H1 (cell line): ENCODE data around the gene ISG20L2. TPM values are rescaled to one million over a fixed set of nuclear protein-coding genes. Genes with fewer than 3 reads are reported as not detected.
A peak's percentile ranks its signal among the peaks of the same experiment; 100 is the strongest.

ENCODE experiments used
- CTCF ChIA-PET: fragments of 300-600 bp; sonication (Branson Sonifier 250); formaldehyde crosslinking; loops from one replicate; lab custom pipeline; 2021; ENCODE audit not compliant: partially characterized antibody; lab: Charles Lee
- POLR2A ChIA-PET: fragments of 300-600 bp; sonication (Branson Sonifier 250); formaldehyde crosslinking; loops from one replicate; lab custom pipeline; 2021; ENCODE audit warnings: inconsistent platforms; ENCODE audit not compliant: partially characterized antibody; lab: Charles Lee
- DNase-seq, 2 experiments: peaks; one replicate each; pipeline versions ENCODE4 v3.0.0 to v3.0.0-alpha.2; 2010 to 2022; ENCODE audit warnings: low spot score in 2 of 2, low read depth in 1 of 2, mixed read lengths in 1 of 2
- FAIRE-seq: peaks from 2 replicates; lab custom pipeline; 2011; peaks lifted over from hg19 to GRCh38; lab: Jason Lieb, UNC
- H2AFZ ChIP-seq: 2 replicates; pipeline ENCODE4 v1.8.1; 2012; ENCODE audit warnings: low read length, inconsistent platforms
- H2AK5ac ChIP-seq: 2 replicates; pipeline ENCODE4 v1.6.1; 2013; ENCODE audit warnings: low read depth, low read length
- H2BK120ac ChIP-seq: replicated peaks from 2 replicates; pipeline ENCODE3; 2013; ENCODE audit warnings: low read depth, low read length, inconsistent platforms
- H2BK12ac ChIP-seq: 2 replicates; pipeline ENCODE4 v1.6.1; 2013; ENCODE audit warnings: low read depth, low read length
- H2BK15ac ChIP-seq: 2 replicates; pipeline ENCODE4 v1.6.1; 2013; ENCODE audit warnings: low read length
- H2BK20ac ChIP-seq: 2 replicates; pipeline ENCODE4 v1.6.1; 2013; ENCODE audit warnings: low read length
- H2BK5ac ChIP-seq: 2 replicates; pipeline ENCODE4 v1.6.1; 2013; ENCODE audit warnings: low read depth, low read length
- H3K14ac ChIP-seq: 2 replicates; pipeline ENCODE4 v1.6.1; 2013; ENCODE audit warnings: inconsistent platforms; ENCODE audit not compliant: insufficient read length
- H3K18ac ChIP-seq: 2 replicates; pipeline ENCODE4 v1.6.1; 2013; ENCODE audit warnings: low read length; ENCODE audit errors: extremely low read depth
- H3K23ac ChIP-seq: 2 replicates; pipeline ENCODE4 v1.6.1; 2013; ENCODE audit warnings: inconsistent platforms; ENCODE audit not compliant: insufficient read length
- H3K23me2 ChIP-seq: 2 replicates; pipeline ENCODE4 v1.6.1; 2013; ENCODE audit warnings: low read depth, low read length
- H3K27ac ChIP-seq: 2 replicates; pipeline ENCODE4 v1.6.1; 2011; ENCODE audit warnings: low read depth, low read length, inconsistent platforms
- H3K27me3 ChIP-seq, 4 experiments: replicated peaks in 1 of 4; 1 replicate in 1 of 4; 2 replicates in 3 of 4; pipeline versions ENCODE4 v1.6.1 to v1.8.1; 2011 to 2013; ENCODE audit warnings: low read length in 3 of 4, mild to moderate bottlenecking in 3 of 4, inconsistent platforms in 2 of 4, mixed read lengths in 2 of 4, moderate library complexity in 1 of 4; ENCODE audit not compliant: control insufficient read depth in 3 of 4, insufficient read depth in 3 of 4; ENCODE audit errors: extremely low read depth in 1 of 4
- H3K36me3 ChIP-seq, 4 experiments: 2 replicates each; pipeline versions ENCODE4 v1.6.1 to v1.8.1; 2011 to 2013; ENCODE audit warnings: mild to moderate bottlenecking in 4 of 4, low read length in 3 of 4, moderate library complexity in 2 of 4, control low read depth in 1 of 4, inconsistent platforms in 1 of 4; ENCODE audit not compliant: insufficient read depth in 4 of 4, control insufficient read depth in 2 of 4
- H3K4ac ChIP-seq: replicated peaks from 2 replicates; pipeline ENCODE3; 2013; ENCODE audit warnings: low read length, low read depth, mixed read lengths, inconsistent platforms; ENCODE audit not compliant: insufficient read length
- H3K4me1 ChIP-seq, 4 experiments: replicated peaks in 1 of 4; 1 replicate in 1 of 4; 2 replicates in 3 of 4; pipeline versions ENCODE4 v1.6.1 to v1.8.1; 2011 to 2013; ENCODE audit warnings: low read length in 3 of 4, inconsistent platforms in 2 of 4, mixed read lengths in 1 of 4; ENCODE audit not compliant: insufficient read depth in 4 of 4, control insufficient read depth in 3 of 4
- H3K4me2 ChIP-seq, 2 experiments: 2 replicates each; pipeline versions ENCODE4 v1.6.1 to v1.8.1; 2011 to 2013; ENCODE audit warnings: low read depth in 2 of 2, low read length in 2 of 2, control low read depth in 1 of 2, inconsistent platforms in 1 of 2, mild to moderate bottlenecking in 1 of 2; ENCODE audit not compliant: insufficient read depth in 1 of 2
- H3K4me3 ChIP-seq, 4 experiments: fragments of 200-600, 300-600 bp in 1 of 4; sonication (generic), shearing (Covaris generic), sonication (Bioruptor Twin) in 1 of 4; 2 replicates each; pipeline versions ENCODE4 v1.5.1 to v1.8.1; 2011 to 2016; ENCODE audit warnings: low read length in 4 of 4, low read depth in 3 of 4, control low read depth in 2 of 4, inconsistent platforms in 2 of 4, mild to moderate bottlenecking in 2 of 4, mixed read lengths in 1 of 4, moderate library complexity in 1 of 4; ENCODE audit not compliant: insufficient read depth in 2 of 4; ENCODE audit errors: extremely low read depth in 1 of 4
- H3K56ac ChIP-seq: replicated peaks from 2 replicates; pipeline ENCODE3; 2013; ENCODE audit warnings: low read depth, mild to moderate bottlenecking, mixed read lengths, low read length, inconsistent platforms; ENCODE audit not compliant: insufficient read length
- H3K79me1 ChIP-seq: 2 replicates; pipeline ENCODE4 v1.6.1; 2013; ENCODE audit warnings: low read depth, low read length, control low read depth
- H3K79me2 ChIP-seq, 2 experiments: 2 replicates each; pipeline versions ENCODE4 v1.6.1 to v1.8.1; 2012 to 2013; ENCODE audit warnings: low read length in 2 of 2, mild to moderate bottlenecking in 2 of 2, inconsistent platforms in 1 of 2; ENCODE audit not compliant: insufficient read depth in 2 of 2, control insufficient read depth in 1 of 2
- H3K9ac ChIP-seq, 4 experiments: replicated peaks in 1 of 4; 1 replicate in 1 of 4; 2 replicates in 3 of 4; pipeline versions ENCODE4 v1.6.1 to v1.8.1; 2011 to 2013; ENCODE audit warnings: low read depth in 3 of 4, low read length in 3 of 4, control low read depth in 2 of 4, mild to moderate bottlenecking in 2 of 4, moderate library complexity in 2 of 4, inconsistent platforms in 1 of 4; ENCODE audit errors: extremely low read depth in 1 of 4
- H3K9me3 ChIP-seq, 2 experiments: 2 replicates each; pipeline versions ENCODE4 v1.6.1 to v1.8.1; 2012 to 2013; ENCODE audit warnings: mild to moderate bottlenecking in 2 of 2, moderate library complexity in 2 of 2, control low read depth in 1 of 2, inconsistent platforms in 1 of 2, low read depth in 1 of 2, low read length in 1 of 2, mixed read lengths in 1 of 2; ENCODE audit not compliant: insufficient read depth in 2 of 2
- H4K20me1 ChIP-seq, 2 experiments: replicated peaks in 1 of 2; 2 replicates each; pipeline versions ENCODE3 to v1.8.1; 2011 to 2013; ENCODE audit warnings: inconsistent platforms in 2 of 2, low read length in 2 of 2, mild to moderate bottlenecking in 1 of 2; ENCODE audit not compliant: insufficient read depth in 2 of 2, control insufficient read depth in 1 of 2
- H4K5ac ChIP-seq: 2 replicates; pipeline ENCODE4 v1.6.1; 2013; ENCODE audit warnings: low read length, low read depth, mixed read lengths, inconsistent platforms; ENCODE audit not compliant: insufficient read length
- H4K8ac ChIP-seq: 2 replicates; pipeline ENCODE4 v1.8.0; 2013; ENCODE audit warnings: mild to moderate bottlenecking, moderate library complexity, low read length, inconsistent platforms; ENCODE audit not compliant: insufficient read depth; ENCODE audit errors: extremely low read depth
- H4K91ac ChIP-seq: replicated peaks from 2 replicates; pipeline ENCODE3; 2013; ENCODE audit warnings: low read length, mixed read lengths, inconsistent platforms; ENCODE audit not compliant: insufficient read length
- BCL11A ChIP-seq, 2 experiments: IDR thresholded peaks; one replicate each; pipeline ENCODE4 v1.6.1; 2011; ENCODE audit warnings: low read depth in 2 of 2, low read length in 2 of 2, mild to moderate bottlenecking in 2 of 2
- FOSL1 ChIP-seq: IDR thresholded peaks from 2 replicates; pipeline ENCODE4 v1.6.1; 2011; ENCODE audit warnings: mild to moderate bottlenecking, low read depth, low read length, moderate library complexity; ENCODE audit not compliant: insufficient read depth
- GTF2F1 ChIP-seq: IDR thresholded peaks from 2 replicates; pipeline ENCODE4 v1.6.1; 2012; ENCODE audit warnings: low read depth, low read length, improper control_type of control experiment, borderline replicate concordance
- HDAC6 ChIP-seq: IDR thresholded peaks from one replicate; pipeline ENCODE4 v1.7.1; 2012; ENCODE audit warnings: low read depth, mild to moderate bottlenecking, inconsistent platforms, low read length, moderate library complexity
- MAFK ChIP-seq: IDR thresholded peaks from 2 replicates; pipeline ENCODE4 v1.6.1; 2012; ENCODE audit warnings: low read depth, mild to moderate bottlenecking, improper control_type of control experiment, low read length
- NRF1 ChIP-seq: IDR thresholded peaks from 2 replicates; pipeline ENCODE4 v1.6.1; 2011; ENCODE audit warnings: mild to moderate bottlenecking, low read depth, low read length, improper control_type of control experiment
- PHF8 ChIP-seq: fragments of 200-600 bp; sonication (generic); conservative IDR thresholded peaks from 2 replicates; pipeline ENCODE4 v1.7.1; 2012; ENCODE audit warnings: low read depth, mild to moderate bottlenecking, inconsistent platforms, low read length, moderate library complexity
- POLR2A ChIP-seq, 2 experiments: IDR thresholded peaks; 1 replicate in 1 of 2; 2 replicates in 1 of 2; pipeline ENCODE4 v1.6.1; 2011; ENCODE audit warnings: low read depth in 2 of 2, low read length in 2 of 2, mild to moderate bottlenecking in 2 of 2; ENCODE audit errors: control extremely low read depth in 1 of 2
- RFX5 ChIP-seq: IDR thresholded peaks from 2 replicates; pipeline ENCODE4 v1.6.1; 2011; ENCODE audit warnings: low read depth, low read length, improper control_type of control experiment, borderline replicate concordance
- SAP30 ChIP-seq: fragments of 300-600 bp; sonication (generic); IDR thresholded peaks from 2 replicates; pipeline ENCODE4 v1.7.1; 2012; ENCODE audit warnings: low read length, moderate library complexity, mild to moderate bottlenecking, inconsistent platforms; ENCODE audit not compliant: insufficient read depth, insufficient replicate concordance
- TAF7 ChIP-seq: optimal IDR thresholded peaks from 2 replicates; pipeline ENCODE3; 2011; ENCODE audit warnings: low read depth, mild to moderate bottlenecking, inconsistent platforms, low read length, moderate library complexity, borderline replicate concordance
- TEAD4 ChIP-seq: IDR thresholded peaks from 2 replicates; pipeline ENCODE4 v1.6.1; 2012; ENCODE audit warnings: low read depth, low read length, inconsistent platforms, mixed read lengths
- ZNF274 ChIP-seq: IDR thresholded peaks from 2 replicates; pipeline ENCODE4 v1.7.0; 2012; ENCODE audit warnings: low read length, borderline replicate concordance; ENCODE audit errors: extremely low read depth
- WGBS, 2 experiments: shearing (Covaris generic) in 1 of 2; methylation state at CpG; one replicate each; pipeline versions ENCODE4 v1.1.6 to v1.1.7; 2013 to 2015; ENCODE audit warnings: low lambda C conversion rate in 2 of 2, mixed read lengths in 2 of 2, inconsistent platforms in 1 of 2, low coverage in 1 of 2, missing lambda C conversion rate in 1 of 2; ENCODE audit not compliant: insufficient replicate concordance in 2 of 2, insufficient coverage in 1 of 2, insufficient read length in 1 of 2; ENCODE audit errors: extremely low coverage in 1 of 2, missing lambda C conversion rate in 1 of 2; 5-methylcytosine and 5-hydroxymethylcytosine counted together
- polyA plus RNA-seq, 7 experiments: library from polyadenylated mRNA; depleted of rRNA in 3 of 7; stranded (reverse) in 5 of 7; unstranded in 2 of 7; fragments of >200 nt in 5 of 7; fragments of 200-250 nt in 2 of 7; gene quantifications; 1 replicate in 5 of 7; 2 replicates in 1 of 7; 4 replicates in 1 of 7; pipeline versions ENCODE4 v1.2.1 to v1.2.3, GENCODE V29; 2011 to 2013; ENCODE audit warnings: missing spikeins in 2 of 7, mixed read lengths in 2 of 7
- total RNA-seq: library from RNA; stranded (reverse); fragmentation: NEBNext Ultra II Directional; extraction: Animal tissue kit (Norgen Biotek cat#: 25700); gene quantifications from 2 replicates; pipeline ENCODE4 v1.2.1, GENCODE V29; 2021

Gene ISG20L2
- total and polyA plus RNA-seq, 2 of the 8 experiments (the other 6 are each of a cell fraction or from before 2014, with no cell fraction given): 47.5 to 53.0 TPM

DNA sequence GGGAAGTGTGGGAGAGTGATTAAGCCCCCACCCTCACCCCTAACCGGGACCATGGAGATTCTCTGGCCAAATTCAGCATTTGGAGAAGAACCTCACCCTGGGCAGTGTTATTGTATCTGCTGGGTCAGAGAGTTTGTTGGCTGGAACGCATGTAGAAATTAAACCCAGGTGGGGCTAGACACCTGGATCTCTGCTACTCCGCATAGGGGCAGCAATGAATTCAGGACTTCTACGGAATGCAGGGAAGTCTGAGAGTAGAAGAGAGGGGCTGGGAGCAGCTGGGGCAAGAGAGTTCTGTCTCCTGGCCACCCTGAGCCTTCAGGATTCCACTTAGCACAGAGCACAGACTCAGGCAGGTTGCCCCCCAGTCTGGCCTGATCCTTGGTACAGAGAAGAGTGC is 19.5 kb downstream of the ISG20L2 start:
- peak overlapping the region; percentile 61 for H4K91ac ChIP-seq
- H3K18ac ChIP-seq: peak overlapping the region; percentile 98
- no peak overlapping the region for H3K23ac ChIP-seq
- DNase-seq (no peak), FAIRE-seq (no peak)
- H3K4me3 ChIP-seq: peak overlapping the region in 3 of 4 experiments; percentile 21 to 80 (median 29); a peak in 5 of 8 replicates
- no peaks in the 10 kb centered on the region for H3K36me3 ChIP-seq
- no peak overlapping the region for H3K4ac ChIP-seq
- H3K27ac ChIP-seq: peak overlapping the region; percentile 52; the same call in 1 of the 2 replicates
- H4K5ac ChIP-seq: peak overlapping the region; percentile 20
- no peak overlapping the region for H2AFZ ChIP-seq
- no peak overlapping the region for H4K8ac ChIP-seq
- 57% methylated on average over 4 of the region's 4 CpGs; no CpG with 5 or more reads in 1 of the 2 experiments for WGBS, 2 experiments
- H3K27me3 ChIP-seq: peaks cover 0 to 13% (median 6%) of the 10 kb centered on the region in 4 experiments; a peak in 4 of 7 replicates
- peak overlapping the region; percentile 90 for H2BK12ac ChIP-seq
- no peak overlapping the region for H3K56ac ChIP-seq
- H2BK5ac ChIP-seq: peak overlapping the region; percentile 68; the same call in 1 of the 2 replicates
- H3K79me1 ChIP-seq: no peaks in the 10 kb centered on the region
- H3K14ac ChIP-seq: no peak overlapping the region
- no peaks in the 10 kb centered on the region for H3K9me3 ChIP-seq
- peaks cover 0 to 2% of the 10 kb centered on the region in 2 experiments for H4K20me1 ChIP-seq
- H3K4me2 ChIP-seq: peak overlapping the region; percentile 77 to 94
- peaks cover 31% of the 10 kb centered on the region; the same call in 1 of the 2 replicates for H3K23me2 ChIP-seq
- H2AK5ac ChIP-seq: peak overlapping the region; percentile 26; the same call in 1 of the 2 replicates
- H2BK20ac ChIP-seq: peak overlapping the region; percentile 8
- ChIA-PET CTCF (interaction anchor here (1.0 to 66.0 kb wide), 7 partner anchors 4 to 182 kb away, joined by 3 to 4284 read pairs (median 18); partner anchors contain the start of genes CRABP2, ISG20L2, METTL25B and MRPL24), POLR2A (interaction anchor here (0.9 to 16.9 kb wide), 12 partner anchors 10 to 215 kb away, joined by 3 to 530 read pairs (median 10); partner anchors contain the start of genes HDGF, ISG20L2, METTL25B and MRPL24)
- peaks cover 19 to 56% (median 40%) of the 10 kb centered on the region in 4 experiments for H3K4me1 ChIP-seq
- H2BK15ac ChIP-seq: peak overlapping the region; percentile 97
- peak overlapping the region; percentile 19 for H2BK120ac ChIP-seq
- peaks cover 2 to 10% of the 10 kb centered on the region in 2 experiments; a peak in 1 of 4 replicates for H3K79me2 ChIP-seq
- H3K9ac ChIP-seq: no peak overlapping the region
- TF ChIP-seq PHF8 (no peak), MAFK (no peak), HDAC6 (no peak), TAF7 (no peak), ZNF274 (no peak), SAP30 (no peak), FOSL1 (no peak), POLR2A (IDR thresholded peaks at IDR 0.05; ENCODE audit: control extremely low read depth in 1 of 2, low read depth in 2 of 2, low read length in 2 of 2) (no peak; a peak in 1 of 3 replicates), BCL11A (IDR thresholded peaks at IDR 0.05; ENCODE audit: low read depth in 2 of 2, low read length in 2 of 2) (no peak), NRF1 (no peak), TEAD4 (no peak), RFX5 (no peak), GTF2F1 (no peak)
